Muscle of back (tissue), 11 donors: ENCODE measurements around the gene TCN2. TPM values are rescaled to one million over a fixed set of nuclear protein-coding genes. Genes with fewer than 3 reads are reported as not detected.
A peak's percentile ranks its signal among the peaks of the same experiment; 100 is the strongest.
"Not testable (repeated sequence)": the region's sequence is repeated elsewhere in the genome, so short reads cannot be mapped to it uniquely, and the experiment has no call there.

Experiments
- DNase-seq, 3 donors: peaks; one replicate each; pipeline versions ENCODE4 v3.0.0 to v3.0.0-alpha.2; 2013
- polyA plus RNA-seq, 10 donors: library from polyadenylated mRNA; unstranded; fragments of 120-200 nt; gene quantifications; one replicate each; pipeline ENCODE4 v1.2.1, GENCODE V29; 2013; ENCODE audit not compliant: insufficient read length in 10 of 10

The TCN2 gene
- polyA plus RNA-seq, 10 donors = 5.5 to 14.2 (median 9.9) TPM

- DNase-seq = peak; percentile 32 to 55 (median 34)
Measured at GRCh38 chr22:30609260-30610185, 2.5 kb downstream of the TCN2 start.

GRCh38 chr22:30610299-30610698 lies 3.3 kb downstream of the TCN2 start:
- DNase-seq = no peak

- DNase-seq = no peak
Measured at GRCh38 chr22:30611197-30611596, 4.2 kb downstream of the TCN2 start.

GRCh38 chr22:30612789-30613188 lies 5.8 kb downstream of the TCN2 start:
- DNase-seq = no peak

GRCh38 chr22:30614268-30614667 lies 7.3 kb downstream of the TCN2 start:
- DNase-seq = no peak

- no peak for DNase-seq
Measured at GRCh38 chr22:30614879-30615278, 7.9 kb downstream of the TCN2 start.

- DNase-seq = no peak
Measured at GRCh38 chr22:30615543-30615954, 8.6 kb downstream of the TCN2 start.

GRCh38 chr22:30617819-30618218 lies 10.8 kb downstream of the TCN2 start:
- no peak for DNase-seq

- DNase-seq = not testable (repeated sequence)
Measured at GRCh38 chr22:30619909-30620308, 12.9 kb downstream of the TCN2 start.

- DNase-seq = no peak
Measured at GRCh38 chr22:30626413-30626812, 19.4 kb downstream of the TCN2 start.

- DNase-seq = no peak
Measured at GRCh38 chr22:30627471-30627870, 20.5 kb downstream of the TCN2 start.

- no peak for DNase-seq
Measured at GRCh38 chr22:30628491-30628890, 21.5 kb downstream of the TCN2 start.

GRCh38 chr22:30631469-30631868 lies 24.5 kb downstream of the TCN2 start:
- DNase-seq = not testable (repeated sequence)

GRCh38 chr22:30634471-30635233 lies 27.7 kb downstream of the TCN2 start:
- peak; percentile 81 to 91 (median 85) for DNase-seq

- DNase-seq = peak; percentile 88 to 92 (median 89)
Measured at GRCh38 chr22:30635273-30636225, 28.6 kb downstream of the TCN2 start, which contains the start of gene SLC35E4. TSS of gene SLC35E4 (plus strand) at chr22:30635781. CDS start at chr22:30636451, 670 bp downstream.

GRCh38 chr22:30636226-30637077 lies 29.5 kb downstream of the TCN2 start:
- peak in 1 of 3 donors; percentile 28 for DNase-seq

- no peak for DNase-seq
Measured at GRCh38 chr22:30637701-30638114, 30.7 kb downstream of the TCN2 start.

GRCh38 chr22:30640361-30640760 lies 33.4 kb downstream of the TCN2 start:
- DNase-seq = no peak

- no peak for DNase-seq
Measured at GRCh38 chr22:30640839-30641430, 34.0 kb downstream of the TCN2 start.
